Measurements from ENCODE around the gene PRAC1. TPM values are rescaled to one million over a fixed set of nuclear protein-coding genes. Genes with fewer than 3 reads are reported as not detected.

Gene PRAC1
- total and polyA plus RNA-seq, 2 of the 8 experiments (the other 6 are each of a cell fraction or from before 2014, with no cell fraction given), result not detected

DNA sequence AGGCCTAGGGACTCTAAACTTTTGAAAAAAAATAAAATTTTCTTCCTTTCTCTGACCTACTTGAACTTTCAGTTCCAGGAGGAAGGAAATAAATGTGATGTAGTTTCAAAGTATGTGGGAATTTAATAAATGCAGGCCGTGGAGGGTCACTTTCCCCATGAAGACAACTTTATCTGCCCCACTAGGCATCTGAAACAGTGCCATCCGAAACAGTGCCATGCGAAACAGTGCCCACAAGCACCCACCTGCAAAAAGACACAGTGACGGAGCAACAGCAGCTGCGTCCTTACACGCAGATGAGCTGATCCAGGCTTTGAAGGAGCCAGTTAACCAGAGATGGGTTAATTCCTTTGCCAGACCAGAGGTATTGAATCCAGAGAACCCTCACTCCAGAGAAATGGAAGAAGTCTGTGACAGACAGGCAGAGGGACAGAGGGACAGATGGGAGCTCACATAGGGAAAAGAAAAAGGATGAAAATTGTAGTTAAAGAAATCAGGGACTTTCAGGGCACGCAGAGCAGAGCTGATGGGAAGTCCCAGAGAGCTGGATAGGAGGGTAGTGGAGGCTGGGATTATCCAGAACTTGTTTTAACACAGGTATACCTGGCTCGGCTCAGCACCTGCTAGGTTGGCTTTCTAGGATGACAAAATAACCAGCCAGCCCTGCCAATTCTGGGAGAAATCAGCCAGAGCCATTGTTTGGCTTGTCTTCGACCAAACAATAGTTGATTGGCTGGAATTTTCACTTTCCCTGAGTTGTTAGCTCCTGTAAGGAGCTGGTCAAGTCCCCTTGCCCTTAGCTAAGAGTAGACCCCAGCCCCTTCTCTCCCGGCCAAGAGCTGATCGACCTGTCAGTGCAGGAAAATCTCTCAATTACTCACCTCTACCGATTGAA is 23.3 kb upstream of the PRAC1 start (continued):
- TF ChIP-seq ASH2L (IDR thresholded peaks at IDR 0.05; ENCODE audit: low read length) (no peak), CTCF (IDR thresholded peaks at IDR 0.05; ENCODE audit: control extremely low read depth in 1 of 3, insufficient read depth in 1 of 3, low read depth in 1 of 3, low read length in 3 of 3) (no peak), TAF1 (IDR thresholded peaks at IDR 0.05; ENCODE audit: low read depth, low read length) (no peak), CTBP2 (IDR thresholded peaks at IDR 0.05; ENCODE audit: borderline replicate concordance, insufficient read depth, insufficient read length, low read length) (no peak), NRF1 (IDR thresholded peaks at IDR 0.05; ENCODE audit: low read depth, low read length) (no peak)
